ENCODE results near the gene EXOC4.

DNA sequence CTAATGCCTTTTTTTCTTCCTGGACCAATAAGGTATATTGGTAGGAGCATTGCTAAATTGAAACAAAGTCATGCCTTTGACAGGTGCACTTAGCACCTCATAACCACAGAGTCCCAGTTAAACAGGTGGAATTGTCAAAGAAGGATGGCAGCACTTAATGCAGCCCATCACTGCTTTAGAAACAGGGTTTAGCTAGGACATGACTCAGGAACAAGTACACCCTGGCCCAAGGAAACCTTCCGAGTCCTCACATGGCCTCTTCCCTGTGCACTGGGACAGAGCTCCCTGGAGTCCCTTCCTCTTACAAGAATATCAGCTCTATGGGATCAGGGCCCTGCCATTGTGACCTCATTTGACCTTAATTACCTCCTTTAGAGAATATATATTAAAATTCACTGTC is 382.7 kb downstream of the EXOC4 start:
- TF ChIP-seq CTCF (conservative IDR thresholded peaks at IDR 0.05; ENCODE audit: low read length) (no peak), EZH2phosphoT487 (IDR thresholded peaks at IDR 0.05; ENCODE audit: borderline replicate concordance) (no peak)
